PFSK-1 (cell line): ENCODE results near the gene PRRG1.

Source experiments
- FOXP2 ChIP-seq: optimal IDR thresholded peaks from 2 replicates; pipeline ENCODE3; 2011; ENCODE audit warnings: borderline replicate concordance, control low read depth, inconsistent platforms; ENCODE audit not compliant: insufficient read depth; ENCODE audit errors: extremely low read length, extremely low read depth
- TAF1 ChIP-seq: IDR thresholded peaks from 2 replicates; pipeline ENCODE4 v1.6.1; 2012; ENCODE audit warnings: low read length, control low read depth, borderline replicate concordance; ENCODE audit not compliant: insufficient read depth
- TF ChIP-seq, protein P1 (sequence below), 2 experiments: IDR thresholded peaks; 2 replicates each; pipeline versions ENCODE4 v1.6.1 to v1.8.0; 2011 to 2012; ENCODE audit warnings: low read depth in 2 of 2, low read length in 2 of 2, control low read depth in 1 of 2, inconsistent platforms in 1 of 2, mild to moderate bottlenecking in 1 of 2, moderate library complexity in 1 of 2; ENCODE audit not compliant: insufficient read depth in 1 of 2

DNA sequence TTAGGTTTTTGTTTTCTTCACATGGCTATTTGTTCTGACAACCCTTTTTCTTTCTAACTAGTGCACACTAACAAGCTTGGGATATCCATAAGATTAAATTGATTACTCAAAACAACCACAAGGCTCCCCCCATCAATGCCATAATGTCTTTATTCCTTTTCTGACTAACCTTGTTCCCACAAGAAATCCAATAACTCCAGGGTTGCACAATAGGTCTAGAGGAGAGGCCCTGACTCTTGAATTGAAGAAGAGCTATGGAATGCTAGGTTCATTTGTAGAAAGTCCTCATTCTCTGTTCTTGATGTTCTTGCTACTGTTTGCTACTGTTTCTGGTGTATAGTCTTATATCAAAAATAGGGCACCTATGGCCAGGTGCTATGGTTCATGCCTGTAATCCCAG, 71.0 kb downstream of the PRRG1 start:
- TF ChIP-seq, protein P1, sequence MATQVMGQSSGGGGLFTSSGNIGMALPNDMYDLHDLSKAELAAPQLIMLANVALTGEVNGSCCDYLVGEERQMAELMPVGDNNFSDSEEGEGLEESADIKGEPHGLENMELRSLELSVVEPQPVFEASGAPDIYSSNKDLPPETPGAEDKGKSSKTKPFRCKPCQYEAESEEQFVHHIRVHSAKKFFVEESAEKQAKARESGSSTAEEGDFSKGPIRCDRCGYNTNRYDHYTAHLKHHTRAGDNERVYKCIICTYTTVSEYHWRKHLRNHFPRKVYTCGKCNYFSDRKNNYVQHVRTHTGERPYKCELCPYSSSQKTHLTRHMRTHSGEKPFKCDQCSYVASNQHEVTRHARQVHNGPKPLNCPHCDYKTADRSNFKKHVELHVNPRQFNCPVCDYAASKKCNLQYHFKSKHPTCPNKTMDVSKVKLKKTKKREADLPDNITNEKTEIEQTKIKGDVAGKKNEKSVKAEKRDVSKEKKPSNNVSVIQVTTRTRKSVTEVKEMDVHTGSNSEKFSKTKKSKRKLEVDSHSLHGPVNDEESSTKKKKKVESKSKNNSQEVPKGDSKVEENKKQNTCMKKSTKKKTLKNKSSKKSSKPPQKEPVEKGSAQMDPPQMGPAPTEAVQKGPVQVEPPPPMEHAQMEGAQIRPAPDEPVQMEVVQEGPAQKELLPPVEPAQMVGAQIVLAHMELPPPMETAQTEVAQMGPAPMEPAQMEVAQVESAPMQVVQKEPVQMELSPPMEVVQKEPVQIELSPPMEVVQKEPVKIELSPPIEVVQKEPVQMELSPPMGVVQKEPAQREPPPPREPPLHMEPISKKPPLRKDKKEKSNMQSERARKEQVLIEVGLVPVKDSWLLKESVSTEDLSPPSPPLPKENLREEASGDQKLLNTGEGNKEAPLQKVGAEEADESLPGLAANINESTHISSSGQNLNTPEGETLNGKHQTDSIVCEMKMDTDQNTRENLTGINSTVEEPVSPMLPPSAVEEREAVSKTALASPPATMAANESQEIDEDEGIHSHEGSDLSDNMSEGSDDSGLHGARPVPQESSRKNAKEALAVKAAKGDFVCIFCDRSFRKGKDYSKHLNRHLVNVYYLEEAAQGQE (IDR thresholded peaks at IDR 0.05; ENCODE audit: insufficient read depth in 1 of 2, low read depth in 2 of 2, low read length in 2 of 2): no peak
- TF ChIP-seq TAF1 (no peak), FOXP2 (no peak)
